ENCODE data around the gene TRERF1.

DNA sequence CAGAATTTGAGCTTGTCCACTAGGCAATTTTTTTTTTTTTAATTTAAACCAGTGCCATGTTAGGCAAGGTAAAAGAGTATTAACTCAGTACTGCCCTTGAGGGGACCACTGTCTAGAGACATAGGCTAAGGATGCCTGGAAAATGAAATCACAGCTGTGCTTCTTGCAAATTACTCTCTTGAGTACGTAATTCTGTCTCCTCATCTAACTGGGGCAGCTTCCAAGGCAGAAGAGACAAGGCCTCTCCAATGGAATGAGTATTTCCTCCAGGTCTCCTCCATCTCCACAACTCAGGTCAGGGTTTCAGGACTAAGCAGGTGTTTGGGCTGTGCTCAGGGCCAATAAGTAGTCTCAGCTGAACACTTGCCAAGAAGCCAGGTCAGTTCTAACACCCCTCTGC is 200.2 kb downstream of the TRERF1 start:
- TF ChIP-seq, protein P1, sequence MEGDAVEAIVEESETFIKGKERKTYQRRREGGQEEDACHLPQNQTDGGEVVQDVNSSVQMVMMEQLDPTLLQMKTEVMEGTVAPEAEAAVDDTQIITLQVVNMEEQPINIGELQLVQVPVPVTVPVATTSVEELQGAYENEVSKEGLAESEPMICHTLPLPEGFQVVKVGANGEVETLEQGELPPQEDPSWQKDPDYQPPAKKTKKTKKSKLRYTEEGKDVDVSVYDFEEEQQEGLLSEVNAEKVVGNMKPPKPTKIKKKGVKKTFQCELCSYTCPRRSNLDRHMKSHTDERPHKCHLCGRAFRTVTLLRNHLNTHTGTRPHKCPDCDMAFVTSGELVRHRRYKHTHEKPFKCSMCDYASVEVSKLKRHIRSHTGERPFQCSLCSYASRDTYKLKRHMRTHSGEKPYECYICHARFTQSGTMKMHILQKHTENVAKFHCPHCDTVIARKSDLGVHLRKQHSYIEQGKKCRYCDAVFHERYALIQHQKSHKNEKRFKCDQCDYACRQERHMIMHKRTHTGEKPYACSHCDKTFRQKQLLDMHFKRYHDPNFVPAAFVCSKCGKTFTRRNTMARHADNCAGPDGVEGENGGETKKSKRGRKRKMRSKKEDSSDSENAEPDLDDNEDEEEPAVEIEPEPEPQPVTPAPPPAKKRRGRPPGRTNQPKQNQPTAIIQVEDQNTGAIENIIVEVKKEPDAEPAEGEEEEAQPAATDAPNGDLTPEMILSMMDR (IDR thresholded peaks at IDR 0.05), result no peak
- TF ChIP-seq POLR2AphosphoS5 (IDR thresholded peaks at IDR 0.05), result no peak
- no peak for TF ChIP-seq POLR2A (IDR thresholded peaks at IDR 0.05)
- no peak for TF ChIP-seq EP300 (IDR thresholded peaks at IDR 0.05)

Measured in upper lobe of left lung (tissue), 4 donors.